CD4-positive, alpha-beta T cell (primary cell): ENCODE measurements around the gene CC2D2B. TPM values are rescaled to one million over a fixed set of nuclear protein-coding genes. Genes with fewer than 3 reads are reported as not detected.
A peak's percentile ranks its signal among the peaks of the same experiment; 100 is the strongest.
"Not testable (repeated sequence)": the region's sequence is repeated elsewhere in the genome, so short reads cannot be mapped to it uniquely, and the experiment has no call there.

Experiments used
- ATAC-seq: fragments of 200-7000 bp; cut with Tn5 transposase; one replicate; pipeline ENCODE4 v1.10.0; 2022; ENCODE audit warnings: mild to moderate bottlenecking; ENCODE audit not compliant: poor library complexity
- CTCF ChIA-PET: fragments of 350-600 bp; sonication (Branson Sonifier 250); formaldehyde crosslinking; loops from one replicate; lab custom pipeline; 2021; ENCODE audit warnings: antibody characterized with exemption, inconsistent platforms; lab: Charles Lee
- POLR2A ChIA-PET: fragments of 350-600 bp; sonication (Branson Sonifier 250); formaldehyde crosslinking; loops from one replicate; lab custom pipeline; 2021; ENCODE audit warnings: antibody characterized with exemption, inconsistent platforms; lab: Charles Lee
- DNase-seq, 14 experiments: peaks; one replicate each; pipeline ENCODE4 v3.0.0-alpha.2; 2013 to 2020; ENCODE audit warnings: mixed read lengths in 2 of 14
- H3K27ac ChIP-seq, 2 donors: one replicate each; pipeline versions ENCODE4 v1.5.1 to v1.7.0; 2013; ENCODE audit warnings: low read length in 2 of 2, low read depth in 1 of 2, mild to moderate bottlenecking in 1 of 2
- H3K27me3 ChIP-seq, 2 experiments: 1 replicate in 1 of 2; 2 replicates in 1 of 2; pipeline versions ENCODE4 v1.6.1 to v1.7.0; 2013; ENCODE audit warnings: low read length in 2 of 2, control low read depth in 1 of 2, mild to moderate bottlenecking in 1 of 2, moderate library complexity in 1 of 2; ENCODE audit not compliant: insufficient read depth in 2 of 2, control insufficient read depth in 1 of 2
- H3K36me3 ChIP-seq: one replicate; pipeline ENCODE4 v1.6.1; 2013; ENCODE audit warnings: low read length, control low read depth; ENCODE audit not compliant: insufficient read depth
- H3K4me1 ChIP-seq: one replicate; pipeline ENCODE4 v1.6.1; 2013; ENCODE audit warnings: low read length, control low read depth; ENCODE audit not compliant: insufficient read depth
- H3K4me3 ChIP-seq: one replicate; pipeline ENCODE4 v1.5.1; 2013; ENCODE audit warnings: mild to moderate bottlenecking, low read length, moderate library complexity
- H3K9me3 ChIP-seq, 2 experiments: 1 replicate in 1 of 2; 2 replicates in 1 of 2; pipeline versions ENCODE4 v1.6.1 to v1.7.0; 2013; ENCODE audit warnings: low read length in 2 of 2, mild to moderate bottlenecking in 2 of 2, control low read depth in 1 of 2, moderate library complexity in 1 of 2; ENCODE audit not compliant: control insufficient read depth in 1 of 2, insufficient read depth in 1 of 2
- H3K27ac Mint-ChIP-seq: one replicate; pipeline ENCODE4 v1.8.0; 2020; ENCODE audit warnings: mixed read lengths
- H3K27me3 Mint-ChIP-seq: one replicate; pipeline ENCODE4 v1.8.0; 2021; ENCODE audit warnings: mixed read lengths
- H3K36me3 Mint-ChIP-seq: one replicate; pipeline ENCODE4 v1.8.0; 2021; ENCODE audit warnings: low read depth, mixed read lengths
- H3K4me1 Mint-ChIP-seq: one replicate; pipeline ENCODE4 v1.8.0; 2021; ENCODE audit warnings: low read depth, mixed read lengths
- H3K4me3 Mint-ChIP-seq: one replicate; pipeline ENCODE4 v1.8.0; 2020; ENCODE audit warnings: mild to moderate bottlenecking, mixed read lengths
- H3K9me3 Mint-ChIP-seq: one replicate; pipeline ENCODE4 v1.8.0; 2020; ENCODE audit warnings: mixed read lengths
- CTCF ChIP-seq: fragments of 200-600 bp; IDR thresholded peaks from one replicate; pipeline ENCODE4 v1.8.0; 2022; ENCODE audit warnings: antibody characterized with exemption, mild to moderate bottlenecking
- intact Hi-C, 2 experiments: fragments of 100-400 bp; cut with DNase I in 1 of 2; cut with micrococcal nuclease in 1 of 2; formaldehyde crosslinking; loops; one replicate each; pipeline versions ENCODE4 v1.15.1 to v1.9.0; 2023 to 2025; cut with DNase I, micrococcal nuclease
- total RNA-seq, 174 experiments: library from RNA in 2 of 174; stranded (reverse) in 2 of 174; gene quantifications; one replicate each; pipeline ENCODE4 v1.2.3 and lab custom pipeline; 2021 to 2026

Gene CC2D2B
- total RNA-seq, 2 experiments from 2014 or later: not detected

DNA sequence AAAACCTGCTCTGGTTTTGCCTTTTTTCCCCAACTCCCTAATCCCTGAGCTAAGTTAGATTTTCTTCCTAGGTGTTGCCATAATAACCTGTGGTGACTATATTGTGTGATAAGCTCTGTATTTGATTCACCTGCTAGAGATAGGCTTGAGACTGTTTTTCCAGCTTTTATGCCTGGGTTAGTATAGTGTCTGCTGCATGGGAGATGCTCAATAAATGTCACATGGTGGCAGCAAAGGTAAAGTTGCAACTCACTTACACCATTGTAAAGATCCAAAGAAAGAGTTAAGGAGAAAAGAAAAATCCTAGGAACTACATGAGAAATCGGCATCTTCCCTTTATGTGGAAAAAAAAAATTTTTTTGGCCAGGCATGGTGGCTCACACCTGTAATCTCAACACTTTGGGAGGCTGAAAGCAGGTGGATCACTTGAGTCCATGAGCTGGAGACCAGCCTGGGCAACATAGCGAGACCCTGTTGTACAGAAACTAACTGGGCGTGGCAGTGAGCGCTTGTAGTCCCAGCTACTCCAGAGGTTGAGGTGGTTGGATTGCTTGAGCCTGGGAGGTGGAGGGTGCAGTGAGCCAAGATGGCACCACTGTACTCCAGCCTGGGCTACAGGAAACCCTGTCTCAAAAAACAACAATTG, 139.4 kb downstream of the CC2D2B start:
- Mint-ChIP-seq H3K4me1 (peaks cover 83% of the 10 kb centered on the region), H3K36me3 (peaks cover 51% of the 10 kb centered on the region), H3K27me3 (no peaks in the 10 kb centered on the region), H3K9me3 (no peaks in the 10 kb centered on the region), H3K4me3 (no peak overlapping the region), H3K27ac (no peak overlapping the region)
- TF ChIP-seq CTCF: no peak
- Histone ChIP-seq H3K4me1 (peaks cover 21% of the 10 kb centered on the region), H3K27ac (no peak overlapping the region), H3K27me3 (no peaks in the 10 kb centered on the region), H3K9me3 (no peaks in the 10 kb centered on the region), H3K4me3 (no peak overlapping the region), H3K36me3 (peaks cover 30% of the 10 kb centered on the region)
- CTCF ChIA-PET: interaction anchor here (1.2 kb wide), 1 partner anchor 13 kb away, joined by 3 read pairs; no protein-coding TSS in a partner anchor
- intact Hi-C loops: loop anchor here in 1 of 2 experiments (10.0 kb wide), 2 partner anchors 248 to 392 kb away; partner anchors contain the start of gene ALDH18A1
- POLR2A ChIA-PET: interaction anchor here (0.7 kb wide), 1 partner anchor 83 kb away, joined by 4 read pairs; the partner anchor contains the start of gene ZNF518A
- ATAC-seq (no peak), DNase-seq (no peak)

- H3K27me3 Mint-ChIP-seq, H3K9me3 Mint-ChIP-seq: not testable (repeated sequence)
- CTCF ChIA-PET: interaction anchor here (1.2 kb wide), 1 partner anchor 12 kb away, joined by 3 read pairs; no protein-coding TSS in a partner anchor
Observed at GRCh38 chr10:96047925-96048324, 140.2 kb downstream of the CC2D2B start.

DNA sequence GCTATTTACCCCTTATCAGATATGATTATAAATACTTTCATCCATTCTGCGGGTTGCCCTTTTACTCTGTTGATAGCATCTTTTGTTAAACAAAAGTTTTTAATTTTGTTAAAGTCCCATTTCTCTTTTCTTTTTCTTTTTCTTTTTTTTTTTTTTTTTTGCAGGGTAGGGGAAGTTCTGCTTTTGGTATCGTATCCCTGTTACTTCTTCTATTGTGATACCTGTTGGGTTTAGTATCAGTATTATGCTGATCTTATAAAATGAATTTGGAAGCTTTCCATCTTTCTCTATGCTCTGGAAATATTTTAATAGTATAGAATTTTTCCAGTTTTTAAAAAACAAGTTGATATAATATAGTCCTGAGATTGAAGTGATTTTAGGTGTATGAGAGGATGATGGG, 141.6 kb downstream of the CC2D2B start:
- ChIA-PET CTCF (interaction anchor here (0.8 kb wide), 1 partner anchor 12 kb away, joined by 3 read pairs; no protein-coding TSS in a partner anchor), POLR2A (no interaction called here)
- Mint-ChIP-seq H3K4me3 (no peak overlapping the region), H3K4me1 (peaks cover 88% of the 10 kb centered on the region), H3K36me3 (peaks cover 63% of the 10 kb centered on the region), H3K9me3 (no peaks in the 10 kb centered on the region), H3K27me3 (no peaks in the 10 kb centered on the region), H3K27ac (no peak overlapping the region)
- H3K9me3 ChIP-seq: no peaks in the 10 kb centered on the region
- no peak for ATAC-seq
- DNase-seq: no peak
- intact Hi-C loops: loop anchor here in 1 of 2 experiments (2.0 to 10.0 kb wide), 3 partner anchors 33 to 395 kb away; partner anchors contain the start of gene ALDH18A1
- H3K4me3 ChIP-seq: no peak overlapping the region
- H3K36me3 ChIP-seq: peaks cover 30% of the 10 kb centered on the region
- H3K27me3 ChIP-seq: no peaks in the 10 kb centered on the region
- H3K4me1 ChIP-seq: peaks cover 7% of the 10 kb centered on the region
- TF ChIP-seq CTCF: no peak
- H3K27ac ChIP-seq: no peak overlapping the region

More at GRCh38 chr10:96047925-96048324, 140.2 kb downstream of the CC2D2B start:
- Histone ChIP-seq H3K4me1 (peaks cover 16% of the 10 kb centered on the region), H3K36me3 (peaks cover 30% of the 10 kb centered on the region)
- POLR2A ChIA-PET, H3K4me3 ChIP-seq, H3K27ac ChIP-seq, H3K27me3 ChIP-seq, H3K27ac Mint-ChIP-seq, H3K9me3 ChIP-seq, DNase-seq, ATAC-seq: not testable (repeated sequence)
- peaks cover 57% of the 10 kb centered on the region for H3K36me3 Mint-ChIP-seq
- H3K4me1 Mint-ChIP-seq: peaks cover 83% of the 10 kb centered on the region
- intact Hi-C loops: loop anchor here in 1 of 2 experiments (2.0 to 10.0 kb wide), 3 partner anchors 35 to 393 kb away; partner anchors contain the start of gene ALDH18A1
- H3K4me3 Mint-ChIP-seq: peak overlapping the region; percentile 12
